HG03565 (cell line): ENCODE results near the gene L3MBTL4.
"Not testable (repeated sequence)": the region's sequence is repeated elsewhere in the genome, so short reads cannot be mapped to it uniquely, and the experiment has no call there.

Experiments used
- ATAC-seq: cut with Tn5 transposase; IDR thresholded peaks from one replicate; pipeline ENCODE4 v1.9.1; 2021; ENCODE audit warnings: mild to moderate bottlenecking, moderate library complexity; ENCODE audit not compliant: unreplicated experiment

Gene L3MBTL4

DNA sequence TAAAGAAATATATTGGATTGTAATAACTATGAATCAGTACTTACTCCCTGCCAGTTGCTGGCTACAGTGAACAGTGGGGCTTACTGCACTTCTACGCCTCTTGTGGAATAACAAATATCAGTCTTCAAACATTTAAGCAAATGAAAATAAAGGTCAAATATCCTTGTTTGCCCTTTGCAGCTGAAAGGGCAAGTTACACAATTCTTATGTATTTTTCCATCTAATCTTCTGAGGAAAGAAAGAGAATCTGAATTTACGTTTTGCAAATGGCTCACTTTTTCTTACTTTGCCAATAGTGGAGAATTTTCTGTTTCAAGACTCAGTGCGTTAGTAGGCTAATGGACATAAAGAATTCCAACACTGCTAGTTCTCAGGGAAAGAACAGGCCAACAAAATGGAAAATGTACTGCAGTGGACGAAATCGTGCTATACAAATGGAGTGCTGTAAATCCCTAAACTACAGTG, 362.2 kb downstream of the L3MBTL4 start:
- ATAC-seq: no peak

DNA sequence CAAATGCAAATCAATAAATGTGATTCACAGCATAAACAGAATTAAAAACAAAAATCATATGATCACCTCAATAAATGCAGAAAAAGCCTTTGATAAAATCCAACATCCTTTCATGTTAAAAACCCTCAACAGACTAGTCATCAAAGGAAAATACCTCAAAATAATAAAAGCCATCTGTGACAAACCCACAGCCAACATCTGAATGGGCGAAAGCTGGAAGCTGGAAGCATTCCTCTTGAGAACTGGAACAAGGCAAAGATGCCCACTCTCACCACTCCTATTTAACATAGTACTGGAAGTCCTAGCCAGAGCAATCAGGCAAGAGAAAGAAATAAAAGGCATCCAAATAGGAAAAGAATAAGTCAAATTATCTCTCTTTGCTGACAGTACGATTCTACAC, 367.1 kb downstream of the L3MBTL4 start:
- ATAC-seq: not testable (repeated sequence)

DNA sequence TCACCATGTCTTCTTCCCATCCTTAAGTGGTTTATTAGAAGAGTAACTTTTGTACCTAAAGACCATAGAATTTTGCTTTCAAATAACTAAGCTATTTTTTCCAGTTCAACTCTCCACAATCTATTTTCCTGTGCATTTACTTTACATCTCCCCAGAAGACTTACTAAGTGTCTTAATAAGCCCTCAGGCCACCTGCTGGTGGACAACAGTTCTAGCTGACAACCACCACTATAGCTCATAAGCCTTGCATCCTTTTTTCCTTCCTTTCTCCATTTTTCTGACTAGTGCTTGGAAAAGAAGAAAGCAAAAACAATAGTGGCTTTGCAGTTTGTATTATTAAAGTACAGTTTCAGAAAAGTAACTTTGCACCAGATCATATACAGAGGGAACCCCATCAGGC, 369.9 kb downstream of the L3MBTL4 start:
- ATAC-seq: no peak

DNA sequence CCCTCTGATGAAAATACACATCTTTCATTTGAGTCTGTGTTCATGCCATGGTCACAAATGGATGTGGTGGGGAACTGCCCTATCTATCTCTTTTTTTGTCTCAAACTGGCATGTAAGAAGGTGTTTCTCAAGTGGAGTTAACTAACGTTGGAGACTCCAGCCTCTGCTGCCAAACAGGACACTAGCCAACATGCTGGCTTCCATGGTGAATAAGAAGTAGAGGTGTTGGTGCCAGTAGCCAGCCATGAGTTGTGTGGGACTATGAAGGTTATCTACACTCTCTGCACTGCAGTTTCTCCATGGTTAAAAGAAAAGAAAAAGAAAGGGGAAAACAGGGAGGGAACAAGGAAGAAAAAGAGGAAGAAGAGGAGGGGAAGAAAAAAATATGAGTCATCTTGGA, 370.4 kb downstream of the L3MBTL4 start:
- no peak for ATAC-seq

DNA sequence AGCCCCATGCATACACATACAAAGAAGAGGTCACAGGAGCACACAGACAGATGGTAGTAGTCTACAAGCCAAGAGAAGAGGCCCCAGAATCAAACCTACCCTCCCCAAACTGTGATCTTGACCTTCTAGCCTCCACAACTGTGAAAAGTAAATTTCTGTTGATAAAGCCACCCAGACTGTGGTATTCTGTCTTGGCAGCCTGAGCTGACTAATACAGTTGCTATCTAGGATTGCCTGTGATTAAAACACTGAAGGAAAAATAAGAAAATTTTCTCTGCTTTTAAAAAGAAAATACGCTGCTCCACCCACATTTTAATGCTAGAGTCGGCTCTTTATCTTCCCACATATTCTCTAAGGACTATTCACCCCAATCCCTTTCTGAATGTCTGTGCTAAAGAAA, 375.7 kb downstream of the L3MBTL4 start:
- ATAC-seq: no peak

DNA sequence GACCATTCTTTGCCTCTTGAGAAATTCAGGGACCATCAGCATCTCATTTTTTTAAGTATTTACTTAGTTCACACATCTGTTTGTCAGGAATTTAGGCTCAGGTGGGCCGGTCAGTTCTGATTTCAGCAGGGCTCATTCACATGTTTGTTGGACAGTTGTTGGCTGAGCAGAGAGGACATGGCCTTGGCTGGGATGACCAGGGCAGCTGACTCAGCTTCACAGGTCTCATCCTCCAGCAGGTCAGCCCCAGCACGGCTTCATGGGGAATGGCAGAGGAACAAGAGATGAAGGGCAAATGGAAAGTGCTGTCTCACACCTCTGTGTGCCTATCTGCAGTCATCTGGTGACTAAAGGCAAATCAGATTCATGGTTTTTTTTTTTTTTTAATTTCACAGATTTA, 383.3 kb downstream of the L3MBTL4 start:
- no peak for ATAC-seq

DNA sequence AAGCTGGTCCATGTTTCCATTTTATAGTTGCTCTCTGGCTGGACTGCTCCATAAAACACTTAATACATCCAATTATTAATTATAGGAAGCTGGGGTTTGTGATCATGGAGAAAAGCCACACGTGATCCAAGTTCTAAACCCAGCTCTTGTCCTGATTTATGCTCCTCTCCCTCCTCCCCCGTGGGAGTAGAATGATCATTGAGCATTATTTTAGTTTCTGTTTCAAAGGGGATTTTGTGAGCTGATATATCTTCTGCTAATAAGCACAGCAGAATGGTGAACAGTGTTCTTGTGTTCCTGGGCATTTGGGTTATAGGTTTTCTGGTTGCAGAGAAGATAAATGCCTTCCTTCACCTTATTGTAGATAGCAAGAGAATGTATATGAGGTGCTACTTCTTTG, 383.7 kb downstream of the L3MBTL4 start:
- no peak for ATAC-seq

DNA sequence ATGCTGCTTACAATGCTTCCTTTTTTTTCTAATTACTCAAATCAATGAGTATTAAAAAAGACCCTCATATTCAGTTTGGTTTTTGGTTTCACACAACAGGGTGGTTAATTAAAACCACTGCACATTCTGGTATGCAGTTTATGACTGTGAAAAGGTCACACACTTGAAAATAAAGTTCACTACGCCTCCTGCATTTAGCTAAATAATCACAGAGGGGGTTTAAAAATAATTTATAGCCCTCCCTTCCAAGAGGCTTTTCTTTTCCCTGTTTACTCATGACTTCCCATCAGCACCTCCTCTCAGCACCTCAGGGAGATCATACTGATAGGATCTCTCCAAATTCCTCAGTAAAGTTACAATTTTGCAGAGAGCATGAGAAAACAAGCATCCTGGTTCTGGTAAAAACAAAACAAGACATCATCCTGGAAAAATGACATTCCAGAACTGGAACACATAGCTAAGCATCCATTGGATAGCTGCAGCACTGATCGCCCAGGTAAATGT, 389.9 kb downstream of the L3MBTL4 start:
- ATAC-seq: no peak

DNA sequence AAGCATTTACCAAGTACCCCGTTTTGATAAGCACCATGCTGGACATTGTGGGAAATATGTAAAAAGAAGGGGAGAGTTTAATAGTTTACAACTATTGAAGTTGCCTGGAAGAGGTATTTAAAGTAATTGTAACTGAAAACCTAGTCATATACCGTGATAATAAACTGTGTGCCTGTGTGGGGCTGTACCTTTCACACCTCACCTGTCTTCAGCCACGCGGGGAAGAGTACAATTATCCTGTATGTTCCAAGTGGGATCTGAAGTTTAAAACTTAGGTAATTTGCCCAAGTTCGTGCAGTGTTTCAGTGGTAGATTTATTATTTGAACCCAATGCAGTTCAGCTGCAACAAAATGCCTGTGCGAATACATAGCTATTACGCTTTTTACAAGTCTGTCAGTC, 391.2 kb downstream of the L3MBTL4 start:
- no peak for ATAC-seq

DNA sequence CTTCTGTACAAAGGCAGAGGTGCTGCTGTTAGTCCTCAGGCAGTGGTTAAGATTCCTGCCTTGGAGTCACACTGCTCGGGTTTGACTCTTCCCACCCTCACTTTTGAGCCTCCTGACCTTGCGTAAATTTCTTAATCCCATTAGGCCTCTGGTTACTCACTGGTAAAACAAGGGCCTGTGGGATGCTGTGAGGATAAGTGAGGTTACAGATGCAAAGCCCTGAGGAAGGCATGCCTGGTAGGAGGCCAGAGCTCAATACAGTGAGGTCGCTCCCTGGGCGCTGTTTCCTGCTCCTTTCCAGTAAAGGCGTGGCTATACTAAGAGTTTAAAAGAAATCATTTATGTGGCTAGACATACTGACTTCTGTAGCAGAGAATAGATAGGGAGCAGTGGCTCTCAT, 391.9 kb downstream of the L3MBTL4 start:
- no peak for ATAC-seq

DNA sequence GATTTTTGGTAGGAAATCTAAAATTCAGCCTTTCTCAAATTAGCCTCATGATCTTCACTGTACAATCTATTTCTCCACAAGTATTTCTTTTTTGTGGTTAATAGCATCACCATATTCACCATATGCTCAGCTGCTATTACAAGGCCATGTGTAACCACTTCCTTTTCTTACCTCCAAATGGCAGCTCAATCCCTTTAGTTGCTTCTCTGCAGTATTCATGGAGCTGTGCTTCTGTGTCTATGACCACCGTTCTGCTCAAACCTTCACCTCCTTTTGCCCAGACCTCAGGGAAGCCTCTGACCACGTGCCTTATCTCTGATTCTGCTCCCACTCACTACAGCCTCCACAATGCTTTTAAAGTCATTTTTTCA, 392.7 kb downstream of the L3MBTL4 start:
- ATAC-seq: peak; percentile 70

DNA sequence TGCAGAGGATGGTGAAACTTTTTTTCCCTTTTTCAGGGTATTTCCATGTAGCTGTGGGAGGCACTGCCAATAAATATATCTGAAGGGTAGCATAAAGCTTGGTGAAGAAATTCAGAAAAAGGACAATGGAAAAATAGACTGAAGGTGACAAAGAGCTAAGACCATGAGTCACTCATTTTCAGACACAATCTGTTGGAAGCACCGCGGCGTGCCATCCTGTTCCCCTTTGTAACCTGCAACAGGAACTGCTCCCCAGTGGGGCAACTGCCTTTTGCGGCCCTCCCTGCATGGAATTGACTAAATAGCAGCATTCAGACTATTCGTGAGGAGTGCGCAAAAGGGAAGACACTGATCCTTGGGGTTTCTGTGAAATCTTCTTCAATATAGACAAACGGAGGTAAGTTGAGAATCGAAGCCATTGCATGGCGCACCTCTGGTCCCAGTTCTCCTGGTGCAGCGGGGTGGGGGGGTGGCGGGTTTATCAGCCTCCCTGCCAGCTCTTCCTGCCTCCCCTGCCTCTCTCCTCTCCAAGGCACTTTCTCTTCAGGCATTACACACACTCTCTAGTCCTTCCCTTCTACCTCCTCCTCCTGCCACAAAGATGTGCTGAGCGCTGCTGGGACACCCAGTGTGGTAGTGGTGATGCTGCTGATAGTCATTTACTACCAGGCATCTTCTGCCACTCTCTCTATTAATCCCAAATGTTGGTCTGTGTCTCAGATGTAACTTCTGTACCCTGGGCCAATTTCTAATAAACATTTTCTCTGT, 393.2 kb downstream of the L3MBTL4 start:
- ATAC-seq: peak; percentile 20

DNA sequence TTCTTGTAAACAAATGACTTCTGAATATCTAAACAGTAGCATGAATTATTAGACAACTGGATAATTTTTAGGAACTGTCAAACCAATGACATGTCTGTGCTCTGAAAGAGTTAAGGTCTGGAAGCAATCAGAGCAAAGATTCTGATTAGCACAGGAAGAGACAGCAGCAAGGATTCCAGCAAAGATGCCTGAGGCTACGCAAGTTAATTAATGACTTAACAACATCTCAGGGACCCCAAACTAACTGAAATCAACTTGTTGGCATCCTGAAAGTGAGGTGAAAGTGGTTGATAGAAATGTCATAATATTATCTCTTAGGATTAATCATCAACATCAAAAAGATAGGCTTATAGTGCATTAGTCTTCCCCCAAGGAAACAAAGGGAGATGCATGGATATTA, 396.0 kb downstream of the L3MBTL4 start:
- no peak for ATAC-seq

DNA sequence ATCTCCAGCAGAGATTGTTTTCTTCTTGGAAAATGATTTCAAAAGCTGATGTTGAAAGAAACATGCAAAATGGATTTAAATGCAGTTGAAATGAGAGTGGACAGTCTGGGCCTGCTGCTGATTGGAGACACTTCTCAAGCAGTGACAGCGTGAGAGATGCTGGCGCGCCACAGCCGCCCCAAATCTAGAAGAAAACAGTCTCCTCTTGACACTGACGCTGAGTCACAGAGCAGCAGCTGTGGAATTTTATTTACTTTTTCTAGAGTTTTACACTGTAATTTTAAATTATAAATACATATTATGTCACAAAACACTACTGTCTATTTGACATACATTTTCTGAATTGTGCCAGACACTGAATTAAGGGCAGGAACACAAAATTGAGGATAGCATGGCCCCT, 397.5 kb downstream of the L3MBTL4 start:
- ATAC-seq: no peak

DNA sequence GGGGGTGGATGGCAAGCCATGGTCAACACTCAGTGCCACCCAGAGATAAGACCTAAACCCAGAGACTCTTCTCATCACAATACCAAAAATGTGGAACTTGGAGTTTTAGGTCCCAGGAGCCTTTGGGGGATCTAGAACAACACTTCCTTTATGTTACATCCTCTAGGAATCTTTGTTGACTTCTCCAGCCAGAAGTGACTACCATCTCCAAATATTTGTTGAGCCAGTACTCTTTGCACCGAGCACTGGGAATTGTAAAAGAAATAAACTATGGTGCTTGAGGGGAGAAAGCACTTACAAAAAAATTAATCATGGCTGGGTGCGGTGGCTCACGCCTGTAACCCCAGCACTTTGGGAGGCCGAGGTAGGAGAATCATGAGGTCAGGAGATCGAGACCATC, 399.3 kb downstream of the L3MBTL4 start:
- ATAC-seq: no peak

DNA sequence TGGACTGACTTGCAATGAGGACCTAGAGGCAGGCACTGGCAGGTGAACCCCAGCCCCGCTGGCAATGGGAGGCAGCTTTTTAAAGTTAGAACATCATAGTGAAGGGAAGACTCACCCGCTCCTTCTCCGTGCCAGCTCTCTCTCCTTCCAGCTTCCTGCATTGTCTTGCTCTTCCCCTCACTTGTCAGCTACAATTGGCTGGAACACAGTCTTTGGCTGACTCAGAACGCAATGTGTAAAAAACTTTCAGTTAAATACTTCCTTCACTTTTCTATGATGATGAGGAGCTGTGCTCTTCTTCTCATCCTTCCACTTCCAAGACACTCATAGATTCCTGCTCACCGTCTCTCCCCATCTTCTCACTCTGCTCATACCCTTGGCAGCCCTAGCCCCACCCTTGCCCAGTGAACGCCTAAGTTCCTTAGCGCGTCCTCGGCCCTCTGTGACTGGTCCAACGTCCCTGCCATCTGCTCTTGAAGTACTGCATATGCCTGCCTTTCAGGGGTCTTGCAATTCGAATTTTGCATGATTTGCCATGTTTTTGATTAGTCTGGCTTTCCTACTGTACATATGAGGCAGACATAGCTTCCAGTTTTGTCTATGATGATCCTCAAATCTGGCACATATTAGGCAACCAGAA, 401.4 kb downstream of the L3MBTL4 start:
- ATAC-seq: no peak

DNA sequence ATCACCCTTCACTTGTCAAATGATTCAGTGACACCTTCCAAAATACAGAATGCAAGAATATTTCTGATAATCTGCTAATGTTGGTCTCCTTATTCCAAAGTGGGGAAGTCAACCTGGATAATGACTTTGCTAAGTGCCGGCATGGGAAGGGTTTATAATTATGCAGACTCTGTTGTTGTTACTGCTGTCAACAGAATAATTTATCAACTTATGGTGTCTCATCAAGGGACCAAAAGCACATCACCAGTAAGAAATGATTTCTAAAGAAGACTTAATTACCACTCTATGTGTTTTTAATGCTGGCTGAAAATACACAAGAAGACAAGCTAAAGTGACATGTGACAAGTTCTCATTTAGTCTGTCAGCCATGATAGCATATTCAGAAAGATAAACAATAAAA, 403.8 kb downstream of the L3MBTL4 start:
- ATAC-seq: no peak

DNA sequence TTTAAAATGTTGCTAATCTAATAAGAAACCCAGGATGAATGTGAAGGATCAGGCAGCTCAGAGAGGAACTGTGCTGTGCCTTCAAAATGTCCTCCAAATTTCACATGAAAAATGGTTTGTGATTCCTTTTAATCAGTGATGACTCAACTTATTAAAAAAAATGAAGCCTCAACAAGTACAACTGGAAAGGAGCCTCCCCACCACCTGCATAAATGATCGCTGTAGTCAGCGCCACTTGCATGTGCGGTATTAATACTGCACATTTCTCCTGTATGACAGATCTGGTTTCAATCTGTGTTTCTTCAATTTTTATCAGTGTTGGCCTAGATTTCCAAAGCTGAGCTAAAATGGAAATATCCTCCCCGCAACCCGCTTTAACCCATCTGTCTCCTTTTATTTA, 404.4 kb downstream of the L3MBTL4 start:
- ATAC-seq: no peak

DNA sequence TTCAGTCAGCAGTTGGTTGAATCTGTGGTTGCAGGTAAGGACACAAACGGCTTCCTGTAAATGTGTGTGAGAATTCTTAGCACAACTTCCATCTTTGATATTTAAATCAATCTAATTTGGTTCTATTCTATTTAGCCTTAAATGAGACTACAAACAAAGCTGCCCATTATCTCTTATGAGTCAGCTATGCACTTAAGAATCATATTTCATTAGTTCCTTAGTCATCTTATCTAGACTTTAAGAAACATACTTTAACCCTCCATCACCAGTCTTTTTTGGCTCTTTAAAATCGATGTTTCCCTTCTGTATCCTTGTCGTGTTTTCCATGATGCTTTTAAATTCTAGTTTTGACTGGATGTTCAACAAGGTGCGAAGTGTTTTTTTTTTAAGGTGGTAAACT, 405.0 kb downstream of the L3MBTL4 start:
- no peak for ATAC-seq

DNA sequence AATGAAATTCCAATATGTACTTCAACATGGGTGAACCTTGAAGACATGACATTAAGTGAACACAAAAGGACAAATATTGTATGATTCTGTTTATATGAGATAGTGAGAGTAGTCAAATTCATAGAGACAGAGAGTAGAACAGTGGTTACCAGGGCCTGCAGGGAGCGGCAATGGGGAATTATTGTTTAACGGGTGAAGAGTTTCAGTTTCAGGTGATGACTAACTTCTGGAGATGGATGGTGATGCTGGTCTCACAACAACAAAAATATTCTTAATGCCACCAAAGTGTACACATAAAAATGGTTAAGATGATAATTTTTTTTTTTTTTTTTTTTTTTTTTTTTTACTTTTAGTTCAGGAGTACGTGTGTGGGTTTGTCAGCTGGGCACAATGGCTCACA, 410.0 kb downstream of the L3MBTL4 start:
- peak; percentile 87 for ATAC-seq

DNA sequence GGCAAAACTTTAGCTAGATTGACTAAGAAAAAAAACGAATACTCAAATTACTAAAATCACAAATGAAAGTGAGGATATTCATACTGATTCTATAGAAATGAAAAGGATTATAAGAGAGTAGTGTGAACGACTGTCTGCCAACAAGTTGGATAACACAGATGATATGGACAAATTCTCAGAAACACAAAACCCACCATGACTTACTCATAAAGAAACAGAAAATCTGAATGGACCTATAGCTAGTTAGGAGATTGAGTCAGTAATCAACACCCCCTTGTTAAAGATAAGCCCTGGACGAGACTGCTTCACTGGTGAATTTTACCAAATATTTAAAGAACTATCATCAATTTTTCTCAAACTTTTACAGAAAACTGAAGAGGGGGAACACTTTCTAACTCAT, 410.6 kb downstream of the L3MBTL4 start:
- peak; percentile 62 for ATAC-seq

DNA sequence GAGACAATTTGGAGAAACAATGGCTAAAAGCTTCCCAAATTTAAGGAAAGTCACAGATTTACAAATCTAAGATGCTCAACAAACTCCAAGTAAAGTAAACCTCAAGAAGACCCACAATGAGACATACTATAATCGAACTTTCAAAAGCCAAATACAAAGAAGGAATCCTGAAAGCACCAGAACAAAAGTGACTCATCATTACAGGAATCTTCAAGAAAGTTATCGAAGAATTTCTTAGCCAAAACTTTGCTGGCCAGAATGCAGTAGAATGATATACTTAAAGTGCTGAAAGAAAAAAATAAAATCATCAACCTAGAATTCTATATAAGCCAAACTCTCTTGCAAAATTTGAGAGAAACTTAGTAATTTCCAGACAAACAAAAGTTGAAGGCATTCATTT, 412.8 kb downstream of the L3MBTL4 start:
- no peak for ATAC-seq

DNA sequence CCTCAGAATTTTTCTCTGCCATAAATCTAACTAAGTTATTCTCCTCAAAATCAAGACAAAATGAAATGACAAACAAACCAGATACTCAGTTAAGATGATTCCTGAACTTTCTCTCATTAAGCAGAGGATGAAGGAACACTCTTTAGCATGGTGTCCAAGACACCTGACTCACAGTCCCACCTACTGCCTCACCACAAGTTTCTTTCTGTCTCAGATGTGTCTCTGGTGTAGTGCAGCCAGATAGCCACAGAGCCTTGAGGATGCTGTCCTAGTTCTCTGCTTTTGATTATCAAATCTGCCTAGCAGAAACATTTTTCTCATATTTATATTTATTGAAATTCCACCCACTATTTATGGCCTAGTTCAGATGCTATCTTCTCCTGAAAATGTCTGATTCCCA, 415.8 kb downstream of the L3MBTL4 start:
- peak; percentile 99 for ATAC-seq
